Anterior cingulate cortex (tissue), 58 donors: ENCODE data around the gene SCUBE1.

ENCODE experiments used
- DNase-seq, 58 donors: peaks; one replicate each; lab custom pipeline; 2025; lab: John Stamatoyannopoulos, UW

Gene SCUBE1

GRCh38 chr22:43228330-43228729, 114.8 kb downstream of the SCUBE1 start:
- DNase-seq = peak in 2 of 58 donors; percentile 7 to 9

GRCh38 chr22:43227239-43227630, 115.9 kb downstream of the SCUBE1 start:
- no peak for DNase-seq

DNA sequence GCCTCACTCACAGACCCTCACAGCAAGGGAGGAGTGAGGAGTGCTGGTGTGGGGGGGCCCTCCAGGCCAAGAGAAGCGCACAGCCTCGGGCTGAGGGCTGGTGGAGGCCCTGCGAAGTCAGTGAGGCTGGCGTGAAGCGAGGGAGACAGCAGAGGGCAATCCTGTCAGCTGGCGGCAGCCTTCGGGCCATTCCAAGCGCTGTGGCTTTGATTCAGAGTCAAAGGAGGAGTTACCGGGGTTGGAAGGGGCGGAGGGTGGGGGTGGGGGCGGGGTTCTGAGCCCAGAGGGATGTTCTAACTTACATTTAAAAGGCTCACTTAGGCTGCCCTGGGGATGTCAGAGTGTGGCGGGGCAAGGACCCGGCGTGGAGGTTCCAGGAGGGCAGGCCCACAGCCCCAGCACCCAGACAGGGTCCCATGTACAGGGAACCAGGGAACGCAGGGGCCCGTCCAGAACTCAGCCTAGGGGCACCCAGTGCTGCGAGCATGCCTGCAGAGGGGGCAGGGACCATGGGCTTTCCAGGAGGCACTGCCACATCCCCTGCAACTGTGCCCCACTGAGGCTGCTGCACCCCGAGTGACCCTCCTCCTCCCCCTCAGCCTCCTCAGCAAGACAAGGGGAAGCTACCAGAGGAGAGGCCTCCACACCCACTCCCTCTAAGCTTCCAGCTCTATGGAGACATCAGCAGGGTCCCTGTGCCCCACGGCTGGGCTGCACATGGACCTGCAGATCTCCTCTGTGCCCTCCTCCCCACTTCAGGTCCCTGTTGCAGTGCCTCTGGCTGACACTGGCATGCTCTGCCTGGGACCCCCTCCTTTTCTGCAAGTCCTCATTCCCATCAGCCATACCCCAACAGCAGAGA, 116.6 kb downstream of the SCUBE1 start:
- no peak for DNase-seq

DNA sequence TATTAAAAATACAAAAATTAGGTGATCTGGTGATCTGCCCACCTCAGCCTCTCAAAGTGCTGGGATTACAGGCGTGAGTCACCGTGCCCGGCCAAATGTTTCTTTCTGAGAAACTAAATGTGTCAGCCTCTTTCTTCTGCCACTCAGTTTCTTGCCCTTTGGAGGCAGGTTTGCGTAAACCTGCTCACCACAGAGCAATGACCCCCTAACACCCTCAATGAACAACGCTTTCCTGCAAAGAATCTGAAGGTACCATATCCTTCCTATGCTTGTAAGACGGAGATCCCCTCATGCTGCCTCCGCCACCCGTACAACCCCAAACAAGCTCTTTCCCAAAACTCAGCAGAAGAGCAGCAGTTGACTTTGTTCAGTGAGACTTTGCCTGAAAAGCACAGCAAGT, 117.6 kb downstream of the SCUBE1 start:
- DNase-seq = no peak

DNA sequence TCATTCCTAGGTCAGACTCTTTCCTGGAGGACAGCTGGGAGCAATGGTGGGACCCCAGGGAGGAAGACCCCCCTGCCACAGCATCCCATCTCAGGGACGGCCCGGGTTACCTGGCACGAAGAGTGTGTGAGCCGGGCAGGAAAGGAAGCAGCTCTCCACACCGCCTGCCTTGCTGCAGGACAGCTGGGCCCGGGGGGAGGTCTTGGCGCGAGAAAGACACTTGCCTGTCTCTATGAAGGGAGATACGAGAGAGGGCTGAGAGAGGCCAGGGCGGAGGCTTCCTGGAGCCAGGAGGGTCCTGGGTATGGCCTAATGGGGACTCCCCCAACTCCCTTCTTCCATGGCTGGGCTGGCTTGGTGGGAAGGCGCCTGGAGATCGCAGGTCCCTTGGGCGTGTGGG, 120.2 kb downstream of the SCUBE1 start:
- no peak for DNase-seq

GRCh38 chr22:43222262-43222661, 120.9 kb downstream of the SCUBE1 start:
- DNase-seq = no peak

DNA sequence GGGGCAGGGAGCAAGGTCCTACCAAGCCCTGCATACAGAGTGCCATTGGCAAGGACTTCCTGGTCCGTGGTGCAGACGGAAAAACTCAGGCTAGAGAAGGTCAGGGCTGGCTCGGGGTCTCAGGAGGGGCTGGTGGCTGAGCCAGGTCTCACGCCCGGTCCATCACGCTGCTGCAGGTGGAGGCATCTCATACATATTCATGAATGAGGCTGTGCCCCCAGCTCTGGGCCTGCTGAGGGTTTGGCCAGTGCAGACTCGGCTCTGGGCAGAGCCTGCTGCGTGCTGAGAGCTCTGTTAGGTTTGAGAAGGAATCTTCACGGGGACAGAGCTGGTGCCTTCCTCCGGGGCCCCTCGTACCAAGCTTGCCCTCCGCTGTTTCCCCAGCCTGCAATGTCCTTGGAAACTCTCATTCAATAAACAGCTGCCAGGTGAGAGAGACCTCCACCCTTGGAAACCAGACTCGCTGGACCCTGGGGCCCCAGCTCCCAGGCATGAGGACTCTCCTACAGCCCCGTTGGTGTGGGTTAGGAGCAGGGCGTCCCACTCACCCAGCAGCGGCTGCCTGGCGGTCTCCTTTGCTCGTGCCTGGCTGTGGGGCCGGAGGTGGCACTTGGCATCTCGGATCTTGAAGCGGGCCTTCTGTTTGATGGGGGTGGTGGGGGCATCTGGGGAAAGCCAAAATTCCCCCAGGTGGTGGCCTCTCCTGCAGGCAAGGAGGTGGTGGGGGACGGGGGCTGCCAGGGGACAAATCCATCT, 122.4 kb downstream of the SCUBE1 start:
- no peak for DNase-seq

DNA sequence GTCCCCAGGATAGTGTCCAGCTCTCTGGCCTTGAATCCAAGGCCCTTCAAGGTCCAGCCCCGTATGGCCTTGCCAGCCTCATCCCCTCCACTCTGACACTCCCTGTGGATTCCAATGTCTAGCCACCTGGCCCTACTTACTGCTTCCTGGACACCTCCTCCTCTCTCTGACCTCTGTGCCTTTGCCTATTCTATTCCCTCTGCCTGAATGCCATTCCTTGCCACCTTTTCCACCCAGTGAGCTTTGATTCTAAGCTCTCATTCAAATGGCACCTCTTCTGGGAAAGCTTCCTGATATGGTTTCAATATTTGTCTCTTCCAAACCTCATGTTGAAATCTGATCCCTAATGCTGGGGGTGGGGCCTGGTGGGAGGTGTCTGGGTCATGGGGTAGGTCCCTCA, 124.4 kb downstream of the SCUBE1 start:
- DNase-seq = no peak

DNA sequence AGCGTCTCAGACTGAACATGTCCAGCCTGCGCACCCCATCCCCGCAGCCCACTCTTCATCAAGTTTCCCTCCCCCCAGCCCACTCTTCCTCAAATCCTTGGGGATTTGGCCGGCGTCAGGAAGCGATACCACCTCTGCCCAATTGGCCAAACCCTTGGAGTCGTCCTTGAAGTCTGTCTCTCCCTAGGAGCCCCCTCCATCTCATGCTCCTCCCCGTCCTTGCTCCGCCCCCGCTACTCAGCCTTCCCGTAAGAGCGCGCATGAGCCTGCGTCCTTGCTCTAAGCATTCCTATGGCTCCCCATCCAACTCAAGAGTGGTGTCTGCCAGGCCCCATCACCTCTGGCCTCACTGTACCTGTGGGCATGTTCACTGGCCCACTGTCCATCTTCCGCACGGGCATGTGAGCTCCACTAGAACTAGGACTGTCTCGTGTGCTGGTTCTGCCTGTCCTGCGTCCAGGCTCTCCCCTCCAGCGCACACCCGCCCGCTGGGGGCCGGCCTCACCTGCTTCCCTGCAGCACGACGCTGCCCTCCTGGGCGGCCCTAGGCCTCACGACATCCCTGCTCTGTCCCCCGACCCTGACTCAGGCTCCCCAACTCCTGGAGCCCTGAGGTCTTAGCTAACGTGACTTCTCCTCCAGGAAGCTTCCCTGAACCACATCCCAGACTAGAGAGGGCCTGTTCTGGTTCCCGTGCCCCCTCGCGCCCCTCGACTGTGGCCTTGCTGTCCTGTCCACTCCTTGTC, 125.7 kb downstream of the SCUBE1 start:
- DNase-seq = no peak

DNA sequence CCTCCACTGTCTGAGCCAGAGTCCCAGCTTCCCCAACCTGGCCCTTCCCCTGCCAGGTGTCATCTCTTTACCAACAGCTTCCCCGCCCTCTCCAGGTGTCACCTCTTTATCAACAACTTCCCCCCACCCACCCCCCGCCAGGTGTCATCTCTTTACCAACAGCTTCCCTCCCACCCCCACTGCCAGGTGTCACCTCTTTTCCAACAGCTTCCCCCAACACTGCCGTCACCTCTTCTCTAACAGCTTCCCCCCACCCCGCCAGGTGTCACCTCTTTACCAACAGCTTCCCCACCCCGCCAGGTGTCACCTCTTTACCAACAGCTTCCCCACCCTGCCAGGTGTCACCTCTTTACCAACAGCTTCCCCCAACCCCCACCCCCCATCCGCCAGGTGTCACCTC, 126.4 kb downstream of the SCUBE1 start:
- no peak for DNase-seq

GRCh38 chr22:43213962-43214361, 129.2 kb downstream of the SCUBE1 start:
- DNase-seq = no peak

- DNase-seq = no peak
Measured at GRCh38 chr22:43213051-43213450, 130.1 kb downstream of the SCUBE1 start.

DNA sequence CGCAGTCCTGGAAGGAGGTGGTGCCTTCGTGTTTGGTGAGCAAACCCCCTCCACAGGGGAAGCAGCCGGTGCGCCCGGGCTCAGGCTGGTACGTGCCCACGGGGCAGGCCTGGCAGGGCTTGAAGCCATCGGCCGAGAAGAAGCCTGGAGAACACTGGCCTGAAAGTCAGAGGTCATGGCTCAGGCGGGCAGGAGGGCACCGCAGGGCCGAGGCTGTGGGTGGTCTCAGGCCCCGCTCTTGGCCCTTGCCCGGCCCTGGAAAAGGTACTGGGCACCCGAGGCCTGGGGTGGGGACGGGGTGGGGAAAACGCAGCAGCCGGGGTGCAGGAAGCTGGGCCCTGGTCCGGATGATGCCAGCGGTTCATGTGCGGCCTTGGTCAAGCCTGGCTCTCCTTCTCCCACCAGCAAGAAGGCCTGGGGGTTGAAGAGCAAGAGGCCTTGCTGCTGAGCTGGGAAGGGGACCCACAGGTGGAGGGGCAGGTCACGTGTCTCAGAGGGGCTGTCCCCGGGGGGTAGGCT, 130.7 kb downstream of the SCUBE1 start:
- DNase-seq = no peak

- DNase-seq = no peak
Measured at GRCh38 chr22:43211941-43212433, 131.2 kb downstream of the SCUBE1 start.

DNA sequence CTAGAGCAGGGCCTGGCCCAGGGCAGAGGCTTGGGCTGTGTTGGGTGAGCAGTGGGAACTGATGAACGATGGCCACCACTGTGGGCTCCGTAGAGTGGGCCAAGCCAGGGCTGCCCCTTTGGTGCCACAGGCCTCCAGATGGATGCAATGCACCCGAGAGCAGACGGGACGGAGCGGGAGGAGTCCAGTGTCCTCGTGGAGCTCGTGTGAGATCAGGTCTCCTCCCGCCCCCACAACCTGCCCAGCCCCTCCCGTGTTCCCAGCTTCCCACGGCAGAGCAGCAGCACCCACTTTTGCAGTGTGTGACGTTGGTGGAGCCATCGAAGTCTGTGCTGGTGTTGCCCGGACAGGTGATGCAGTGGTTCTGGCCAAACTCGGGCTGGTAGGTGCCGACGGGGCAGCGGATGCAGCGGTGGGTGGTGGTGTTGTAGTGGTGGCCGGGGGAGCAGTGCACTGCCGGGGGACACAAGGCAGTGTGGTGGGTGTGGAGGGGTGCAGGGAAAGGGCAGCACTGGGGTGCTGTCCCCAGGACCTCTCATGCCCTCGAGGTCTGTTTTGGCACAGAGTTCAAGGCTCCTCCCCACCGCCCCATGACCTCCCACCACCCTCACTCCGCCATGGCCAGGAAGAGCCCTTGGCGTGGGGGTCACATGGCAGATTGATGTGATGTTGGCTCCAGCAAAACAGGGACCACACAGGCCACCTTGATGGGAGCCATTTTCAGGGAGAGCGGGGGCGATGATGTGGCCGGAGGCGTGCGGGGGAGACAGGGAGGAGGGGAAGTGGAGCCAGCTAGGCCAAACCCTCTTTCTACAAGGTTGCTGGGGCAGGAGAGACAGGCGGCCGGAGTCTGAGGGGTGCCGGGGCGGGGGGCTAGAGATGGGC, 132.3 kb downstream of the SCUBE1 start:
- no peak for DNase-seq

DNA sequence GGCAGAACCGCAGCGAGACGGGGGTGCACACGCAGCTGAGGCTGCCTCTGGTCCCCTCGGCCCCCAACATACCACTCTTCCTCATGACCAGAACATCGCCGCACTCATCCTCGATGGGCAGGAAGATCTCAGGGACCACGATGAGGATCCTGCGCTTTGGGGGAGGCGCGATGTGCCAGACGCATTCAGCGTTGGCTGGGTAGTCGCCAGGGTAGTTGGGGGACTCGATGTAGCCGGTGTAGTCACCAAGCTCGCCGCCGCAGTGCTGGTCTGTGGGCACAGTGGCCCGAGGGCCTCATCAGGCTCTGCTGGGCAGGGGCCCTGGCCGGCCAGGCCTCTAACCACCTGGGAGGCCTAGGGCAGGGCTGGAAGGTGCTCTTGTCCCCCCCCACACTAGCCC, 133.2 kb downstream of the SCUBE1 start:
- DNase-seq = no peak

DNA sequence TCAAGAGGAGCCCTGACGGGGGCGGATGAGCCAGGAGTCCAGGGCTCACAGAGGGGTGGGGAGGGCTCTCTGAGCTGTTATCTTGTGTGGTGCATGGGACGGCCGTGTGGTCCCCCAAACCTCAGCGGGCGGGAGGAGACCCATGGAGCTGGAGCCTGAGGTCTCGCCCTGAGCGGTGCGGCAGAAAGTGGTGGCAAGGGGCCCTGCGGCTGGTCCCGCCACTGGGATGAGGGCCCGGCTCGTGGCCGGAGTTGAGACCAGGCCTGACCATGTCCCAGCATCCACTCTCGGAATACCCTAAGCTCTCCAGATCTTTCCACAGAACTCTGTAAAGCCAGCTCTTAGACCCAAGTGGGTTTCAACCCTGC, 133.7 kb downstream of the SCUBE1 start:
- DNase-seq = no peak

DNA sequence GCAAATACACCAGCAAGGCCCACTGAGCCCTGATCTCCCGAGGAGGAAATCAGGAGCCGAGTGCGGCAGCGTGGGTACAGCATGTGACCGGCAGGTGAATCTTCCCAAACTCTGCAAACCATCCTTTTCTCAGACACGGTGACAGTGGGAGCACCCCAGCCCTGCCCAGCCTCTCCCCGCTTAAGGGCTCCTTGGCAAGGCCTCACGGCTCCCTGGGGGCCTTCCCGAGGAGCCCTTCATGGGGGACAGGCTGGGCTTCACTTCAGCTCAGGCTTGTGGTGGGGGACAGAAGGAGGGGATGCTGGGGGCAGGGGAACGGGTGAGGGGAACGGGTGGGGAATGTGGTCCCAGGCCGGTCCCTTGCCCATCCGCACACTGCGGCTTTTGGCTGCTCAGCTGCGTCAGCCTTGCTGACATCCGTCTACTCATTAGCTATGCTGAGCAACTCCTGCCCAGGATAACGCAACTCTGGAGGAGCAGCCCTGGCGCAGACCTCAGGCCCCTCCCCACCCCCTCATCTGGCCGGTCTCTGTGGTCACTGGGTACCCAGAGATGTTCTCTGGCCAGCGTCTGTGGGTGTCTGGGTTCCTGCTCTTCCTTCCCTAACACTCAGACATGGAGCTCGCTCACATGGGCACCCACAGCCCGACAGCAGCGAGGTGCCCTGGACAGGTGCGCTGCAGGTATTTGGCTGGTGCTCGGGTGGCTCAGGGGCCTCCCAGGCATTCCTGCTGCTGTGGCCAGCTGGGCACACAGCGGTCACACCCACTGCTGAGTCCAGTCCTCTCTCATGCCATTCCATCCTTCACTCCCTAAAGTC, 134.3 kb downstream of the SCUBE1 start:
- DNase-seq = no peak
